Liver (tissue), 9 donors: ENCODE results near the gene SEC22A. TPM values are rescaled to one million over a fixed set of nuclear protein-coding genes. Genes with fewer than 3 reads are reported as not detected.

Experiments
- DNase-seq: peaks from one replicate; pipeline ENCODE4 v3.0.0-alpha.2; 2017; ENCODE audit warnings: low spot score
- H3K27ac ChIP-seq, 2 donors: one replicate each; pipeline ENCODE4 v1.7.0; 2013; ENCODE audit warnings: inconsistent platforms in 2 of 2, low read length in 2 of 2, control low read depth in 1 of 2, low read depth in 1 of 2, mild to moderate bottlenecking in 1 of 2
- H3K27me3 ChIP-seq, 4 donors: one replicate each; pipeline versions ENCODE4 v1.6.1 to v1.7.0; 2013; ENCODE audit warnings: low read length in 3 of 4, inconsistent platforms in 1 of 4, mild to moderate bottlenecking in 1 of 4, moderate library complexity in 1 of 4; ENCODE audit not compliant: control insufficient read depth in 4 of 4, insufficient read depth in 4 of 4
- H3K36me3 ChIP-seq, 4 donors: one replicate each; pipeline versions ENCODE4 v1.6.1 to v1.7.0; 2013; ENCODE audit warnings: low read length in 3 of 4, mild to moderate bottlenecking in 3 of 4, low read depth in 1 of 4, moderate library complexity in 1 of 4; ENCODE audit not compliant: control insufficient read depth in 4 of 4, insufficient read depth in 3 of 4
- H3K4me1 ChIP-seq, 4 donors: one replicate each; pipeline versions ENCODE4 v1.6.1 to v1.7.0; 2013; ENCODE audit warnings: low read length in 3 of 4, mild to moderate bottlenecking in 3 of 4, moderate library complexity in 1 of 4; ENCODE audit not compliant: control insufficient read depth in 4 of 4, insufficient read depth in 4 of 4
- H3K4me3 ChIP-seq, 3 donors: one replicate each; pipeline versions ENCODE4 v1.6.1 to v1.7.0; 2013; ENCODE audit warnings: low read length in 3 of 3, control low read depth in 1 of 3, low read depth in 1 of 3, mild to moderate bottlenecking in 1 of 3
- H3K9ac ChIP-seq, 2 donors: one replicate each; pipeline ENCODE4 v1.7.0; 2013; ENCODE audit warnings: low read length in 2 of 2, mild to moderate bottlenecking in 2 of 2, moderate library complexity in 2 of 2, control low read depth in 1 of 2, low read depth in 1 of 2
- H3K9me3 ChIP-seq, 4 donors: one replicate each; pipeline versions ENCODE4 v1.6.1 to v1.7.0; 2013; ENCODE audit warnings: low read length in 3 of 4; ENCODE audit not compliant: control insufficient read depth in 4 of 4
- CTCF ChIP-seq: fragments of 150-350 bp; IDR thresholded peaks from 2 replicates; pipeline ENCODE4 v1.5.1; 2017; ENCODE audit warnings: improper control_type of control experiment, low read depth, low read length; ENCODE audit not compliant: missing input control
- EGR1 ChIP-seq, 2 donors: IDR thresholded peaks; 2 replicates each; pipeline ENCODE4 v1.6.1; 2016 to 2018; ENCODE audit warnings: antibody characterized with exemption in 2 of 2, low read depth in 2 of 2
- FOXA1 ChIP-seq: IDR thresholded peaks from 2 replicates; pipeline ENCODE4 v1.6.1; 2016; ENCODE audit warnings: antibody characterized with exemption
- FOXA2 ChIP-seq: IDR thresholded peaks from 2 replicates; pipeline ENCODE4 v1.6.1; 2016; ENCODE audit warnings: antibody characterized with exemption
- GABPA ChIP-seq, 2 donors: IDR thresholded peaks in 1 of 2; conservative IDR thresholded peaks in 1 of 2; 2 replicates each; pipeline ENCODE4 v1.6.1; 2016; ENCODE audit warnings: antibody characterized with exemption in 2 of 2, mild to moderate bottlenecking in 1 of 2, moderate library complexity in 1 of 2
- HNF4A ChIP-seq, 2 donors: conservative IDR thresholded peaks; 2 replicates each; pipeline ENCODE4 v1.6.1; 2016; ENCODE audit warnings: antibody characterized with exemption in 2 of 2, mild to moderate bottlenecking in 2 of 2
- HNF4G ChIP-seq: IDR thresholded peaks from 2 replicates; pipeline ENCODE4 v1.6.1; 2016; ENCODE audit warnings: antibody characterized with exemption
- NR2F2 ChIP-seq: IDR thresholded peaks from 2 replicates; pipeline ENCODE4 v1.6.1; 2016; ENCODE audit warnings: antibody characterized with exemption
- RAD21 ChIP-seq, 2 donors: IDR thresholded peaks; 2 replicates each; pipeline ENCODE4 v1.6.1; 2016; ENCODE audit warnings: antibody characterized with exemption in 2 of 2, mild to moderate bottlenecking in 2 of 2
- RXRA ChIP-seq, 2 donors: IDR thresholded peaks; 2 replicates each; pipeline ENCODE4 v1.6.1; 2017 to 2018; ENCODE audit warnings: antibody characterized with exemption in 2 of 2, mild to moderate bottlenecking in 1 of 2
- SP1 ChIP-seq: IDR thresholded peaks from 2 replicates; pipeline ENCODE4 v1.6.1; 2018; ENCODE audit warnings: antibody characterized with exemption, mild to moderate bottlenecking
- TAF1 ChIP-seq: conservative IDR thresholded peaks from 2 replicates; pipeline ENCODE4 v1.6.1; 2016; ENCODE audit warnings: antibody characterized with exemption, mild to moderate bottlenecking
- YY1 ChIP-seq: IDR thresholded peaks from 2 replicates; pipeline ENCODE4 v1.6.1; 2016; ENCODE audit warnings: antibody characterized with exemption, mild to moderate bottlenecking
- WGBS: extraction: QIAGEN DNeasy Blood & Tissue Kit; methylation state at CpG from one replicate; pipeline ENCODE4 v1.1.7; 2013; 5-methylcytosine and 5-hydroxymethylcytosine counted together
- polyA plus RNA-seq, 2 donors: library from polyadenylated mRNA; stranded (reverse) in 1 of 2; unstranded in 1 of 2; fragments of 200-250 nt in 1 of 2; fragments of >200 nt in 1 of 2; fragmentation: Nextera tagmentation in 1 of 2; extraction: Ambion mirVana in 1 of 2; gene quantifications; one replicate each; pipeline versions ENCODE4 v1.2.1 to v1.2.3, GENCODE V29; 2013 to 2015
- total RNA-seq, 2 donors: library from RNA; depleted of rRNA; stranded (reverse); fragments of >200 nt; gene quantifications; one replicate each; pipeline ENCODE4 v1.2.3, GENCODE V29; 2014
- TF ChIP-seq, protein P1 (sequence below): IDR thresholded peaks from 2 replicates; pipeline ENCODE4 v1.6.1; 2016; ENCODE audit warnings: antibody characterized with exemption
- TF ChIP-seq, protein P2 (sequence below): IDR thresholded peaks from 2 replicates; pipeline ENCODE4 v1.6.1; 2016; ENCODE audit warnings: antibody characterized with exemption, mild to moderate bottlenecking
- TF ChIP-seq, protein P3 (sequence below): IDR thresholded peaks from 2 replicates; pipeline ENCODE4 v1.6.1; 2016; ENCODE audit warnings: antibody characterized with exemption
- TF ChIP-seq, protein P4 (sequence below): IDR thresholded peaks from 2 replicates; pipeline ENCODE4 v1.6.1; 2016; ENCODE audit warnings: antibody characterized with exemption
- donor health status: healthy.
- donor health status: healthy.
- donor health status: healthy.
- donor health status: healthy.
- donor health status: healthy.

The SEC22A gene
- total and polyA plus RNA-seq, 4 donors = 9.7 to 21.7 (median 16.1) TPM

GRCh38 chr3:123271466-123272159, 69.9 kb downstream of the SEC22A start:
- H3K9me3 ChIP-seq = no peaks in the 10 kb centered on the region
- no peak overlapping the region for H3K27ac ChIP-seq
- peaks cover 0 to 5% (median 3%) of the 10 kb centered on the region in 4 donors for H3K36me3 ChIP-seq
- 63% methylated on average over 5 of the region's 5 CpGs for WGBS
- no peaks in the 10 kb centered on the region for H3K27me3 ChIP-seq
- no peaks in the 10 kb centered on the region for H3K4me1 ChIP-seq
- H3K4me3 ChIP-seq = no peak overlapping the region
- no peak for DNase-seq
- TF ChIP-seq, protein P1, sequence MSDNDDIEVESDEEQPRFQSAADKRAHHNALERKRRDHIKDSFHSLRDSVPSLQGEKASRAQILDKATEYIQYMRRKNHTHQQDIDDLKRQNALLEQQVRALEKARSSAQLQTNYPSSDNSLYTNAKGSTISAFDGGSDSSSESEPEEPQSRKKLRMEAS = no peak
- TF ChIP-seq FOXA2 = no peak
- TF ChIP-seq, protein P2, sequence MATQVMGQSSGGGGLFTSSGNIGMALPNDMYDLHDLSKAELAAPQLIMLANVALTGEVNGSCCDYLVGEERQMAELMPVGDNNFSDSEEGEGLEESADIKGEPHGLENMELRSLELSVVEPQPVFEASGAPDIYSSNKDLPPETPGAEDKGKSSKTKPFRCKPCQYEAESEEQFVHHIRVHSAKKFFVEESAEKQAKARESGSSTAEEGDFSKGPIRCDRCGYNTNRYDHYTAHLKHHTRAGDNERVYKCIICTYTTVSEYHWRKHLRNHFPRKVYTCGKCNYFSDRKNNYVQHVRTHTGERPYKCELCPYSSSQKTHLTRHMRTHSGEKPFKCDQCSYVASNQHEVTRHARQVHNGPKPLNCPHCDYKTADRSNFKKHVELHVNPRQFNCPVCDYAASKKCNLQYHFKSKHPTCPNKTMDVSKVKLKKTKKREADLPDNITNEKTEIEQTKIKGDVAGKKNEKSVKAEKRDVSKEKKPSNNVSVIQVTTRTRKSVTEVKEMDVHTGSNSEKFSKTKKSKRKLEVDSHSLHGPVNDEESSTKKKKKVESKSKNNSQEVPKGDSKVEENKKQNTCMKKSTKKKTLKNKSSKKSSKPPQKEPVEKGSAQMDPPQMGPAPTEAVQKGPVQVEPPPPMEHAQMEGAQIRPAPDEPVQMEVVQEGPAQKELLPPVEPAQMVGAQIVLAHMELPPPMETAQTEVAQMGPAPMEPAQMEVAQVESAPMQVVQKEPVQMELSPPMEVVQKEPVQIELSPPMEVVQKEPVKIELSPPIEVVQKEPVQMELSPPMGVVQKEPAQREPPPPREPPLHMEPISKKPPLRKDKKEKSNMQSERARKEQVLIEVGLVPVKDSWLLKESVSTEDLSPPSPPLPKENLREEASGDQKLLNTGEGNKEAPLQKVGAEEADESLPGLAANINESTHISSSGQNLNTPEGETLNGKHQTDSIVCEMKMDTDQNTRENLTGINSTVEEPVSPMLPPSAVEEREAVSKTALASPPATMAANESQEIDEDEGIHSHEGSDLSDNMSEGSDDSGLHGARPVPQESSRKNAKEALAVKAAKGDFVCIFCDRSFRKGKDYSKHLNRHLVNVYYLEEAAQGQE = no peak
- TF ChIP-seq NR2F2 = no peak
- TF ChIP-seq RXRA (IDR thresholded peaks at IDR 0.05) = no peak
- TF ChIP-seq, protein P3, sequence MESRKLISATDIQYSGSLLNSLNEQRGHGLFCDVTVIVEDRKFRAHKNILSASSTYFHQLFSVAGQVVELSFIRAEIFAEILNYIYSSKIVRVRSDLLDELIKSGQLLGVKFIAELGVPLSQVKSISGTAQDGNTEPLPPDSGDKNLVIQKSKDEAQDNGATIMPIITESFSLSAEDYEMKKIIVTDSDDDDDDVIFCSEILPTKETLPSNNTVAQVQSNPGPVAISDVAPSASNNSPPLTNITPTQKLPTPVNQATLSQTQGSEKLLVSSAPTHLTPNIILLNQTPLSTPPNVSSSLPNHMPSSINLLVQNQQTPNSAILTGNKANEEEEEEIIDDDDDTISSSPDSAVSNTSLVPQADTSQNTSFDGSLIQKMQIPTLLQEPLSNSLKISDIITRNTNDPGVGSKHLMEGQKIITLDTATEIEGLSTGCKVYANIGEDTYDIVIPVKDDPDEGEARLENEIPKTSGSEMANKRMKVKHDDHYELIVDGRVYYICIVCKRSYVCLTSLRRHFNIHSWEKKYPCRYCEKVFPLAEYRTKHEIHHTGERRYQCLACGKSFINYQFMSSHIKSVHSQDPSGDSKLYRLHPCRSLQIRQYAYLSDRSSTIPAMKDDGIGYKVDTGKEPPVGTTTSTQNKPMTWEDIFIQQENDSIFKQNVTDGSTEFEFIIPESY = no peak
- no peak for TF ChIP-seq CTCF
- no peak for TF ChIP-seq HNF4G
- no peak for TF ChIP-seq YY1
- no peak overlapping the region for H3K9ac ChIP-seq

DNA sequence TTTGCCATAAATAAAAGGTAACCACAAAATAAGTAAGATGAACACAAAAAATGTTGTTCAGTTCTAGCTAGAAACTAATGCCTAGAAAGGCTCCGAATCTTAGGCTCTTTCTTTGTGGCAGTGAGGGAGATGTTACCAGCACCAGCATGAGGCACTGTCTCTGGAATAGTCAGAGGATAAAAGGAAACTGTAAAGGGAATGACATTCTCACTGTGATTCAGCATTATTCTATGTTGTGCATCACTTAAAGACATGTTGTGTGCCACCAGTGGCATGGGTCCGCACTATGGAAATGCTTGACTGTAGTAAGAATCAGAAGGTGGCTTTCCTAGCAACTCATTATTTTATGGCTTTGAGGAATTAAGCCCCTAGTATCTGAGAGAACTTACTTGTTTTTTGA, 70.8 kb downstream of the SEC22A start:
- no peak overlapping the region for H3K9ac ChIP-seq
- H3K27ac ChIP-seq = no peak overlapping the region
- H3K4me3 ChIP-seq = no peak overlapping the region
- no peaks in the 10 kb centered on the region for H3K27me3 ChIP-seq
- H3K4me1 ChIP-seq = no peaks in the 10 kb centered on the region
- whole genome bisulfite sequencing = 99% methylated on average over 2 of the region's 2 CpGs
- peaks cover 0 to 5% (median 3%) of the 10 kb centered on the region in 4 donors for H3K36me3 ChIP-seq
- DNase-seq = no peak
- no peaks in the 10 kb centered on the region for H3K9me3 ChIP-seq
- TF ChIP-seq YY1 = no peak
- TF ChIP-seq HNF4G = no peak
- no peak for TF ChIP-seq SP1
- TF ChIP-seq EGR1 (IDR thresholded peaks at IDR 0.05; ENCODE audit: low read depth in 2 of 2) = no peak
- no peak for TF ChIP-seq TAF1
- TF ChIP-seq, protein P3 = no peak
- TF ChIP-seq HNF4A (conservative IDR thresholded peaks at IDR 0.05) = no peak
- no peak for TF ChIP-seq NR2F2
- TF ChIP-seq FOXA1 = no peak
- no peak for TF ChIP-seq GABPA (IDR thresholded peaks at IDR 0.05 in 1 of 2, conservative IDR thresholded peaks at IDR 0.05 in 1 of 2)
- no peak for TF ChIP-seq RAD21 (IDR thresholded peaks at IDR 0.05)
- TF ChIP-seq RXRA (IDR thresholded peaks at IDR 0.05) = no peak
- TF ChIP-seq, protein P4, sequence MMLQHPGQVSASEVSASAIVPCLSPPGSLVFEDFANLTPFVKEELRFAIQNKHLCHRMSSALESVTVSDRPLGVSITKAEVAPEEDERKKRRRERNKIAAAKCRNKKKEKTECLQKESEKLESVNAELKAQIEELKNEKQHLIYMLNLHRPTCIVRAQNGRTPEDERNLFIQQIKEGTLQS = no peak
- no peak for TF ChIP-seq FOXA2
- TF ChIP-seq, protein P1 = no peak
- TF ChIP-seq CTCF = no peak
